HG03064 (cell line): ENCODE data around the gene NDUFA8.

Experiments
- ATAC-seq: cut with Tn5 transposase; IDR thresholded peaks from one replicate; pipeline ENCODE4 v1.9.1; 2021; ENCODE audit warnings: low read depth; ENCODE audit not compliant: unreplicated experiment

NDUFA8 gene

DNA sequence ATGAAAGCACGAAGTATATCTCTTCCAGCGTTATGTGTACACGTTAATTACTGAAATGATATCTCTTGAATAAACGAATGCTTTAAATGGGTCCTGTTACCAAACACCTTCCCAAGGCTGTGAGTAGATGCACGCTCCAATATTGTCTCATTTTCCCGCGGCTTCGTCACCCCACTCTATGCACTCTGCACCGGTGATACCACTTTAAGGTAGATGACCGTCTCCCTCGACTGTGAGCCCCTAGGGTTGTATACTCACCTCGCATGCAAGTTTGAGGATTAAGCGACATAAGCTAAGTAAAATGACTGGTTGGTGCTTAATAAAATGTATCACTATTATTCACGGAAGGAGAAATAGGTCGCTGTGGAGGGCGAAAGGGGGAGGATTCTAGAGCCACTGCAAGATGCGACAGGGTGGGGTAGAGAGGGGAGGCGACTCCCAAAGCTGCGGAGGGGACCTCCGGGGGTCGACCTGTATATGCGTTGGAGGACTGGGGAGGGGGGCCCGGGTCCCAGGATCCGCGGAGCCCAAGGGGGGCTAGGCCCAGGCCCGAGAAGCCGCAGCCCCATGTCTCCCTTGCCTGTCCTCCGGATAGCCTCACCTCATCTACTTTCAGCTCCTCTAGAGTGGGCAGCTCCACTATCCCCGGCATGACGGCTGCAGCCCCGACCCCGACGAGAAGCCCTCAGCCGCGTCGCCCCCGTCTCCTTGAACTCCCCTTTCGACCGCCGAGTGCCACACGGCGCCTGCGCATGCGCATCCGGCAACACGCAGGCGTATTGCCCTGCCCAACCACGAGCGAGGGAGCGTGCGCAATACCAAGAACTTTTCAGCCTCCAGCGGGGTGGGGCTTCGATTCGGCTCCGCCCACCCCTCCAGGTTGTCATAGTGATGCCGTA lies at the start of gene NDUFA8, which contains the start of gene MORN5:
NDUFA8 (minus strand) TSS at position 754 of the 899 bp plus-strand sequence; CDS start at position 652, 102 bp downstream.
MORN5 (plus strand) TSS at position 883 of the 899 bp plus-strand sequence. CDS start 65 bp downstream, outside the sequence.
- ATAC-seq, result peak; percentile 86

GRCh38 chr9:122207096-122207495 lies 47.5 kb upstream of the NDUFA8 start:
- no peak for ATAC-seq

- ATAC-seq, result no peak
Measured at GRCh38 chr9:122206118-122207046, 46.8 kb upstream of the NDUFA8 start.

GRCh38 chr9:122205176-122205575 lies 45.6 kb upstream of the NDUFA8 start:
- no peak for ATAC-seq

DNA sequence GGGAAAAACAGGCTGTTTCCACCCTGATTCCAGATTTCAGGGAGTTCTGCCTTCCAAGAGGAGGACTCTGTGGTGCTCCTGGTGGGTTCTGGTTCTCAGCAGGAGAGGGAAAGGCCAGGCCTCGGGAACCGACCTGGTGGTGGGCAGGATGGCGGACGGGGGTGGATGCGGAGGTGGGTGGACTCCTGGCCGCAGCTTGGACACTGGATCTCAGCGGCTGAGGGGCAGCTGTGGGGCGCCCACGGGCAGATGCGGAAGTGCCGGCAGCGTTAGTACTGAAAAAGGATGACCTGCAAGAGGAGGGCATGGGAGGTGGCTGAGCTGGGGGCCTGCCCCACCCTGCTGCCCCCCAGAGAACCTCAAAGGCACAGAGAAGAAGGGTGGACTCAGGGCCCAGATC lies 44.9 kb upstream of the NDUFA8 start:
- no peak for ATAC-seq

DNA sequence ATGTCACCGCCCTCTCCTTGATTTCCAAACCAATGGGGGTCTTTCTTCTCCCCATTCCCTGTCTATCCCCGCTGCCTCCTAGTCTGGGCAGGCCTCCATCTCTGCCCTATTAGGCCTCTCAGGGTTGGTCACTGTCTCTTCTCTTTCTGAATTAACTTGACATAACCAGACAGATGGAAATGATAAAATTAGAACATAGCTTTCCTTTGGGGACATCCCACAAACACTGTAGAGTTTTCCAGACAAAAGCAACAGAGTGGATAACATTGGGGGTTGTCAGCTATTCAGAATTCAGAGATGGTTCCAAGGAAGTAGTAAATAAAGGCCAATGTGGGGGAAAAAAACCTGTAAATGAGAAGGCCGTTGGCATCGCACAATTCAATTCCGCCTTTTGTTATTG lies 44.5 kb upstream of the NDUFA8 start:
- ATAC-seq, result no peak

DNA sequence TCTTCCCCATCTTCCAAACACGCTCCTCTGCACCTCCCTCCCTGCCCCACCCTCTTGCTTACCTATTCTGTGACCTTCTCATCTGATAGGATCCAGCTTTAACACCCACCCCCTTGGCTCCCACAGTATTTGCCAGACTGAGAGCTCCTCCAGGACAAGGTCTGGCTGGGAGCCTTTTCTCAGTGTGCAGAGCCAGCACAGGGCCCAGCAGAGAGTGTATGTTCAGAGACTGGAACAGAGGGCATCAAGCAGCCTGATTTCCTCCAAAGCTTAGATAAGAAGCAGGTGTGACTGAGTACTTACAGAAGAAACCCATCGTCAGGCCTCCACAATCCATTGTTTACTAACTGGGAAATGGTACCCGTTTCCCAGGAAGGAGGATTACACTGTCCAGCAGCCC lies 42.5 kb upstream of the NDUFA8 start:
- no peak for ATAC-seq

DNA sequence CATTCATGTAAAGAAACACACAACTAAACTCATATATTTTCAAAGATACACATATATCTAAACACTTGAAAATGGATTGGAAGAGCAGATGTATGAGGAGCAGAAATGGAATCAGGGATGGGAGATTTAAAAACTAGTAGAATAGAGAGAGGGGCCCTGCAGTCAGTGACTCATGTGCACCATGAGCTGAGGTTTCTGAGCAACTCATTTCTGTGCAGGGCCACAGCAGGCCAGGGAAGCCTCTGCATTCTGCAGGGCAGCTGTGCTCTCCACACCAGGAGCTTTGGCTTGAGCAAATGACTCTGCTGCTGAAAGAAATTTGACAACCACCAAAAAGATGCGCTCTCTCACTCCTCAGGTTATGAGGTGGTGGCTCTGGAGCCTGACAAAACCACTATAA lies 42.1 kb upstream of the NDUFA8 start:
- no peak for ATAC-seq

GRCh38 chr9:122200960-122201595 lies 41.5 kb upstream of the NDUFA8 start:
- ATAC-seq, result no peak

- no peak for ATAC-seq
Measured at GRCh38 chr9:122197882-122198281, 38.3 kb upstream of the NDUFA8 start.

- no peak for ATAC-seq
Measured at GRCh38 chr9:122197426-122197825, 37.8 kb upstream of the NDUFA8 start.

- no peak for ATAC-seq
Measured at GRCh38 chr9:122195875-122196274, 36.3 kb upstream of the NDUFA8 start.

DNA sequence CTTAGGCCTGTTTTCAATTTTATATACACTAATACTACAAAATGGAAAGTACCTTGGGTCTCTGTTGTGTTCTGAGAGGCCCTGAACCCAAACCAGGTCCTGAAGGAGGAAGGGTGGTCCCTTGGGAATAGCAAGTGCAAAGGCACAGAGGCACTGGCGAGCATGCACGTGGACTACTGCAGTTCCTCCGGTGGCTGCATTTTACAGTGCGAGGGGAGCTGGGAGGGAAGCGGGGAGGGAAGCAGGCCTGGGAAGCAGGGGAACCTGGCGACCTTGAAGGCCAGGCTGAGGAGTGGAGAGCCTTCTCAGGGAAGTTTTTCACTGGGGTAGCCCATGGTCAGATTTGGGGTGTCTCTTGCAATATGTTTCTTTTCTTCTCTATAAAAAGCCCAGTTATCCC lies 34.1 kb upstream of the NDUFA8 start:
- ATAC-seq, result no peak

GRCh38 chr9:122192914-122193525 lies 33.4 kb upstream of the NDUFA8 start:
- ATAC-seq, result no peak

DNA sequence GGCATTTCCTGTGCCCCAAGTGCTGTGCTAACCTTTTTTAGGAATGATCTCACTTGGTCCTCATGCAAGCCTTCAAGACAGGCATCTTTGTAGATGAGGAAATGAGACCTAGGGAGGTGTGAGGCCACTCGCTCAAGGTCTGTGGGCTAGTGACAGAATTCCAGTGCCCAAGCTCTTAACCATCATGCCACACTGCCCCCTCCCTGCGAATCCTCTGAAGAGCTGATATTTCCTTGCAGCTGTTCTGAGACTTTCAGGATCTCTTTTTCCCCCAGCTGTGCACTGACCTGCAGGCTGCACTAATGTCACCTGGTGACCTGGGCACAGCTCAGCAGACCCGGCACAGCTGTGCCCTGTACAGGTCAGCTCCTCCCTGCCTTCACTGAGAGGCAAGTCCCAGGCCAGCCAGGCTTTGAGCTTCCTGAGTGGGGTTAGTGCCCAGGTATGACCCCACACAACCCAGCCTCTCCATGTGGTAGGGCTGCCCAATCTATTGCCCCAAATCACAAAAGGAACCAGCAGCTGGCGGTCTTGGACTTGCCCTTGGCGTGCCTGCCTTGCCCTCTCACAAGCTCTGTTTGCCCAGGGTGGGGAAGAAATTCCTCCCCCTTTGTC lies 32.8 kb upstream of the NDUFA8 start:
- ATAC-seq, result no peak

DNA sequence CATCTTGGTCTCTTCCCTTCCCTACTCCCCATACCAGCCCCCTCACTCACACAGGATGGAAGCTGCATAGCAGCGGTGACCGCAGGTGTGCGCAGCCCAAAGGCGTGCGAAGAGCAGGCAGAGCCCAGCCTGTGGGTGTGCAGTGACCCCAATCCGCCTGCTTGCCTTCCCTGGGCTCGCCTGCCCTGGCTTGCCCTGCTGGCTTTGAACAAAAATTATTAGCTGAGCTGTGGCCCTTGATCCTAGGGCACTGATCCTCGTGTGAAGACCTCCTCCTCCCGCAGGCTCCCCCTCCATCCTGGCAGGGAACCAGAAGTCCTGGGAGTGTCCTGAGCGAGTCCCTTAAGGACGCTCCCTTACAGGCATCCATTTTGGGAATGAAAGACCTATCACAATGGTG lies 32.0 kb upstream of the NDUFA8 start:
- no peak for ATAC-seq

GRCh38 chr9:122190597-122191381 lies 31.2 kb upstream of the NDUFA8 start:
- ATAC-seq, result no peak

- no peak for ATAC-seq
Measured at GRCh38 chr9:122188369-122188768, 28.8 kb upstream of the NDUFA8 start.
